Activated CD4-positive, alpha-beta memory T cell treated with anti-CD3 and anti-CD28 coated beads for 36 hours (primary cell): ENCODE measurements around the gene IFITM2. TPM values are rescaled to one million over a fixed set of nuclear protein-coding genes. Genes with fewer than 3 reads are reported as not detected.
"Not testable (repeated sequence)": the region's sequence is repeated elsewhere in the genome, so short reads cannot be mapped to it uniquely, and the experiment has no call there.

Experiments used
- CTCF ChIA-PET: fragments of 350-600 bp; sonication (Branson Sonifier 250); formaldehyde crosslinking; loops from one replicate; lab custom pipeline; 2021; ENCODE audit warnings: antibody characterized with exemption, inconsistent platforms; lab: Charles Lee
- POLR2A ChIA-PET: fragments of 350-600 bp; sonication (Branson Sonifier 250); formaldehyde crosslinking; loops from one replicate; lab custom pipeline; 2021; ENCODE audit warnings: antibody characterized with exemption; lab: Charles Lee
- DNase-seq: peaks from one replicate; pipeline ENCODE4 v3.0.0-alpha.2; 2020
- H3K27ac Mint-ChIP-seq: one replicate; pipeline ENCODE4 v1.8.0; 2021; ENCODE audit warnings: mixed read lengths
- H3K27me3 Mint-ChIP-seq: one replicate; pipeline ENCODE4 v1.8.0; 2021; ENCODE audit warnings: mixed read lengths
- H3K36me3 Mint-ChIP-seq: one replicate; pipeline ENCODE4 v1.8.0; 2021; ENCODE audit warnings: mixed read lengths
- H3K4me1 Mint-ChIP-seq: one replicate; pipeline ENCODE4 v1.8.0; 2021; ENCODE audit warnings: low read depth, mixed read lengths
- H3K4me3 Mint-ChIP-seq: one replicate; pipeline ENCODE4 v1.8.0; 2021; ENCODE audit warnings: mild to moderate bottlenecking, mixed read lengths
- H3K9me3 Mint-ChIP-seq: one replicate; pipeline ENCODE4 v1.8.0; 2021; ENCODE audit warnings: mixed read lengths
- intact Hi-C: fragments of 100-400 bp; cut with micrococcal nuclease; formaldehyde crosslinking; loops from one replicate; pipeline ENCODE4 v1.15.1; 2023
- total RNA-seq, 2 experiments: library from RNA; stranded (reverse); gene quantifications; one replicate each; pipeline ENCODE4 v1.2.3, GENCODE V29; 2021

Gene IFITM2
- total RNA-seq, 2 experiments from 2014 or later: 525 to 561 TPM

GRCh38 chr11:315051-315481 is 7.5 kb downstream of the IFITM2 start:
- intact Hi-C loops: loop anchor here (1.0 to 2.0 kb wide), 2 partner anchors 40 to 108 kb away; partner anchors contain the start of genes BET1L and RIC8A
- Mint-ChIP-seq H3K4me1 (peaks cover 41% of the 10 kb centered on the region), H3K27ac (peak overlapping the region; percentile 100)

GRCh38 chr11:315516-315994 is 7.9 kb downstream of the IFITM2 start:
- peak overlapping the region; percentile 100 for H3K27ac Mint-ChIP-seq
- peaks cover 34% of the 10 kb centered on the region for H3K36me3 Mint-ChIP-seq
- peaks cover 45% of the 10 kb centered on the region for H3K4me1 Mint-ChIP-seq
- H3K9me3 Mint-ChIP-seq: no peaks in the 10 kb centered on the region
- POLR2A ChIA-PET: interaction anchor here (0.7 to 4.0 kb wide), 10 partner anchors 9 to 220 kb away, joined by 3 to 47 read pairs (median 4); partner anchors contain the start of genes BET1L, PSMD13 and RIC8A
- no peaks in the 10 kb centered on the region for H3K27me3 Mint-ChIP-seq
- peak; percentile 22 for DNase-seq
- CTCF ChIA-PET: interaction anchor here (0.9 to 3.3 kb wide), 4 partner anchors 10 to 66 kb away, joined by 3 to 18 read pairs (median 10); no protein-coding TSS in a partner anchor
- intact Hi-C loops: loop anchor here (1.0 to 2.0 kb wide), 2 partner anchors 40 to 109 kb away; partner anchors contain the start of genes BET1L and RIC8A
- H3K4me3 Mint-ChIP-seq: peak overlapping the region; percentile 97

More at GRCh38 chr11:315051-315481, 7.5 kb downstream of the IFITM2 start:
- ChIA-PET CTCF (interaction anchor here (2.0 to 3.3 kb wide), 3 partner anchors 10 to 65 kb away, joined by 5 to 18 read pairs (median 14); no protein-coding TSS in a partner anchor), POLR2A (interaction anchor here (0.7 to 4.0 kb wide), 8 partner anchors 8 to 108 kb away, joined by 3 to 47 read pairs (median 4); partner anchors contain the start of genes BET1L and RIC8A)
- no peaks in the 10 kb centered on the region for H3K9me3 Mint-ChIP-seq
- peak overlapping the region; percentile 97 for H3K4me3 Mint-ChIP-seq
- peak; percentile 51 for DNase-seq
- H3K27me3 Mint-ChIP-seq: no peaks in the 10 kb centered on the region
- peaks cover 30% of the 10 kb centered on the region for H3K36me3 Mint-ChIP-seq

- Mint-ChIP-seq H3K4me3 (peak overlapping the region; percentile 86), H3K36me3 (peaks cover 34% of the 10 kb centered on the region), H3K27ac (peak overlapping the region; percentile 85), H3K27me3 (no peaks in the 10 kb centered on the region), H3K4me1 (peaks cover 47% of the 10 kb centered on the region), H3K9me3 (no peaks in the 10 kb centered on the region)
- DNase-seq: peak; percentile 57
- CTCF ChIA-PET: interaction anchor here (0.9 to 3.3 kb wide), 8 partner anchors 7 to 109 kb away, joined by 3 to 18 read pairs (median 4); partner anchors contain the start of genes BET1L and RIC8A
- POLR2A ChIA-PET: interaction anchor here (0.8 to 4.0 kb wide), 14 partner anchors 8 to 220 kb away, joined by 3 to 47 read pairs (median 4); partner anchors contain the start of genes BET1L, IFITM2, PSMD13 and RIC8A
- intact Hi-C loops: no loop called here
Measured at GRCh38 chr11:316031-316701, 8.6 kb downstream of the IFITM2 start.

DNA sequence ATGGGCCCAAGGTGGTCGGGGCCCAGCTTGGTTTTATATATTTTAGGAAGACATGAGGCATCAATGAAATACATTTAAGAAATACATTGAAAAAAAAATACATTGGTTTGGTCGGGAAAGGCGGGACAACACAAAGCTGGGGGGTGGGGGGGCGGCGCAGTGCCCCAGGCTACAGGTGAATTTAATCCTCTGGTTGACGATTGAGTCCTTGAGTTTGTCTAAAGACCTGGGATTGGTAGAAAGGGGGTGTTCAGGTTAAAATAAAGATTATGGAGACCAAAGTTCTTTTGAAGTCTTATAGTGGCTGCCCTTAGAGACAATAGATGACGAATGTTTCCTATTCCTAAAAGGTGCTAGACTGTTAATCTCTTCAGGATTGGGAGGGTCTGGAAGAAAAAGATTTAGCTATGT is 9.3 kb downstream of the IFITM2 start:
- peaks cover 34% of the 10 kb centered on the region for H3K36me3 Mint-ChIP-seq
- ChIA-PET POLR2A (interaction anchor here (0.7 to 4.0 kb wide), 11 partner anchors 8 to 219 kb away, joined by 3 to 47 read pairs (median 5); partner anchors contain the start of gene IFITM2), CTCF (interaction anchor here (0.9 to 3.3 kb wide), 13 partner anchors 8 to 109 kb away, joined by 3 to 18 read pairs (median 4); partner anchors contain the start of genes BET1L, IFITM2, NLRP6 and RIC8A)
- H3K4me3 Mint-ChIP-seq: peak overlapping the region; percentile 86
- intact Hi-C loops: no loop called here
- DNase-seq: peak; percentile 24
- H3K27me3 Mint-ChIP-seq: no peaks in the 10 kb centered on the region
- H3K4me1 Mint-ChIP-seq: peaks cover 45% of the 10 kb centered on the region
- H3K9me3 Mint-ChIP-seq: no peaks in the 10 kb centered on the region
- H3K27ac Mint-ChIP-seq: peak overlapping the region; percentile 85

DNA sequence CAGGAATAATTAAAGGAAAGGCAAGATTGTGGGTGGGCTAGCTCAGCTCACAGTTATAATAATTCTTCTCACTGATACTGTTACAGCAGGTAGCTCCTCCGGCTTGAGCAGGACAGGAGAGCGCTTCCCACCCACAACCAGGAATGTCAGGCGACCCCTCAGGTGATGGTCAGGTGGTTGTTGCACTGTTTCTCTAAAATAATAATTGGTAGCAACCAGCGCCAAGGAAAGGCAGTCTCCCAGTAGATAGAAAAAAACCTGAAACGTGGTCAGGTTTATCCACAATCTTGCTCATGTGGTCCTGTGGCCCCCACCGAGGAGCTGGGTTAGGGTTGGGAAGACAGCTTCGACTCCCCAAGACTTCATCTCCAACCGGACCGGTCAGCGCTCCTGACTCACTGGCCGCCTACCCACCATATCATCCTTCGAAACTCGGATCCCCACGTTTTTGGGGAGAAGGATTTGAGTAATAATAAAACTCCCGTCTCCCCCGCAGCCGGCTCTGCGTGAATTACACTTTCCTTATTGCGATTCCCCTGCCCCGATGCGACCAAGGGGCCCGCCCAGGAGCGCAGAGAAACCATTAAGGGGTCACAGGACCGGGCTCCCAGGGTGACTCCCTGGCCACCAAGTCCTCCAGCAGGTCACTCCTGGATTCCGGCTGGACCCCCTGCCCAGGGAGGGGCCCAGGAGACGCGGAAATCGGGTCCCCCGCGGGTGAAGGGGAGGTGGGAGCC is 10.2 kb downstream of the IFITM2 start:
- Mint-ChIP-seq H3K27ac (peak overlapping the region; percentile 85), H3K36me3 (peaks cover 34% of the 10 kb centered on the region), H3K4me3 (peak overlapping the region; percentile 86), H3K4me1 (peaks cover 37% of the 10 kb centered on the region)
- H3K27me3 Mint-ChIP-seq, intact Hi-C loops, H3K9me3 Mint-ChIP-seq: not testable (repeated sequence)
- DNase-seq: peak; percentile 63
- CTCF ChIA-PET: interaction anchor here (0.9 to 3.3 kb wide), 10 partner anchors 9 to 45 kb away, joined by 3 to 16 read pairs (median 4); partner anchors contain the start of genes IFITM2 and NLRP6
- POLR2A ChIA-PET: interaction anchor here (0.9 to 4.0 kb wide), 5 partner anchors 9 to 49 kb away, joined by 3 to 47 read pairs (median 6); partner anchors contain the start of gene IFITM2

- ChIA-PET POLR2A (interaction anchor here (1.6 to 4.0 kb wide), 2 partner anchors 10 to 37 kb away, joined by 12 to 47 read pairs; no protein-coding TSS in a partner anchor), CTCF (interaction anchor here (1.3 to 3.3 kb wide), 4 partner anchors 9 to 37 kb away, joined by 4 to 16 read pairs (median 10); no protein-coding TSS in a partner anchor)
- Mint-ChIP-seq H3K27ac (peak overlapping the region; percentile 72), H3K36me3 (peaks cover 31% of the 10 kb centered on the region), H3K4me3 (peak overlapping the region; percentile 68), H3K4me1 (peaks cover 29% of the 10 kb centered on the region)
- H3K27me3 Mint-ChIP-seq, intact Hi-C loops, H3K9me3 Mint-ChIP-seq: not testable (repeated sequence)
- DNase-seq: peak; percentile 13
Measured at GRCh38 chr11:318405-319120, 10.9 kb downstream of the IFITM2 start.

DNA sequence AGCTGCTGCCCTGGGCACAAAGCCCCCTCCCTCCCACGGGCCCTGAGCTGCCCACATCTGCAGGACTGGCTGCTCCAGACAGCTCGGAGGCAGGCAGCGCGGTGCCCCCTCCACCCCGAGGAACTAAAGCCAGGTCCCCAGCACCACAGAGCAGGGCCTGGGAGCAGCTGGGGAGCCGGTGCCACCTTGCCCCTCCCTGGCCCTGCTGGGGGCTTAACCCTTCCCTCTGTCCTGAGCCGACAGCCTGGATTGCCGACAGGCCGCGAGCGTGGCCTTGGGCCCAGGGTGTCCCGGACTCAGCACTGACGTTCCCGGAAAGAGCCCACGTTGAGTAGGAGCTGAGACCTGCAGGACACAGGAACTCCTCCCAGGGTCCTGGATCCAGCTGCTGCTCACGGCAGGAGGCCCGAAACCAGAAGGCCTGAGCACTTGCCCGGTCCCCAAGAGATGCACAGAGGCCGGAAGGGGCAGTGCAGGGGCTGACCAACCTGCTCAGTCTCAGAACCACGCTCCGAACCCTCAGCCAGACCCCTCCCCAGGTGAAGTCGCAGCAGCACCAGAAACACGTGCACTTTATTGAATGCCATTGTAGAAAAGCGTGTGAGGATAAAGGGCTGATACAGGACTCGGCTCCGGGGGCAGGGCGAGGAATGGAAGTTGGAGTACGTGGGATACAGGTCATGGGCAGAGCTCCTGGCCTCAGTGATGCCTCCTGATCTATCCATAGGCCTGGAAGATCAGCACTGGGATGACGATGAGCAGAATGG is 11.7 kb downstream of the IFITM2 start:
- Mint-ChIP-seq H3K4me1 (peaks cover 30% of the 10 kb centered on the region), H3K4me3 (peak overlapping the region; percentile 68), H3K36me3 (peaks cover 24% of the 10 kb centered on the region), H3K27ac (peak overlapping the region; percentile 88)
- POLR2A ChIA-PET: interaction anchor here (1.0 kb wide), 1 partner anchor 36 kb away, joined by 3 read pairs; no protein-coding TSS in a partner anchor
- H3K27me3 Mint-ChIP-seq, H3K9me3 Mint-ChIP-seq, intact Hi-C loops: not testable (repeated sequence)
- peak; percentile 33 for DNase-seq
- CTCF ChIA-PET: interaction anchor here (1.4 kb wide), 1 partner anchor 10 kb away, joined by 4 read pairs; no protein-coding TSS in a partner anchor

DNA sequence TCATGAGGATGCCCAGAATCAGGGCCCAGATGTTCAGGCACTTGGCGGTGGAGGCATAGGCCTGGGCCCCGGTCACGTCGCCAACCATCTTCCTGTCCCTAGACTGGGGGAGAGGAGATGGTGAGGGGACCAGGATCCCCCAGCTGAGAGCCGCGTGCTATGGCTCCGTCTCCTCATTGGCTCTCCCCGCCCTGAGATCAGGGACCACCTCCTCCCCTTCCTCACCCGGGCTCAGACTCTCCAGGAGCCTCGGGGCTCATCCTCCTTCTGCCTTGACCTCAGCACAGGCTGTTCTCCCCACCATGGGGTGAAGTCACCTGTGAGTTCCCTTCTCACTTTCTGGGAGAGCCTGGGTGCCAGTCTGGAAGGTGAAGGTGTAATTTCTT is 12.3 kb downstream of the IFITM2 start:
- intact Hi-C loops: loop anchor here (2.0 kb wide), 1 partner anchor 13 kb away; the partner anchor contains the start of gene IFITM2
- H3K4me3 Mint-ChIP-seq: peak overlapping the region; percentile 68
- peak overlapping the region; percentile 88 for H3K27ac Mint-ChIP-seq
- DNase-seq: peak; percentile 7
- not testable (repeated sequence) for H3K9me3 Mint-ChIP-seq, H3K27me3 Mint-ChIP-seq
- POLR2A ChIA-PET: interaction anchor here (1.0 kb wide), 1 partner anchor 36 kb away, joined by 3 read pairs; no protein-coding TSS in a partner anchor
- peaks cover 19% of the 10 kb centered on the region for H3K36me3 Mint-ChIP-seq
- H3K4me1 Mint-ChIP-seq: peaks cover 34% of the 10 kb centered on the region
- CTCF ChIA-PET: interaction anchor here (1.4 kb wide), 1 partner anchor 10 kb away, joined by 4 read pairs; no protein-coding TSS in a partner anchor

GRCh38 chr11:324156-324555 is 16.5 kb downstream of the IFITM2 start:
- CTCF ChIA-PET: interaction anchor here (0.9 kb wide), 1 partner anchor 124 kb away, joined by 3 read pairs; no protein-coding TSS in a partner anchor
- Mint-ChIP-seq H3K36me3 (peaks cover 4% of the 10 kb centered on the region), H3K4me3 (no peak overlapping the region), H3K27me3 (no peaks in the 10 kb centered on the region), H3K9me3 (peaks cover 2% of the 10 kb centered on the region), H3K27ac (no peak overlapping the region), H3K4me1 (peaks cover 48% of the 10 kb centered on the region)
- no peak for DNase-seq
- POLR2A ChIA-PET: no interaction called here
- intact Hi-C loops: no loop called here
